Fibroblast of skin of right biceps (primary cell): Measurements from ENCODE around the gene APBB2.
A peak's percentile ranks its signal among the peaks of the same experiment; 100 is the strongest.

Experiments used
- DNase-seq: peaks from one replicate; pipeline ENCODE4 v3.0.0-alpha.2; 2013

Gene APBB2

DNA sequence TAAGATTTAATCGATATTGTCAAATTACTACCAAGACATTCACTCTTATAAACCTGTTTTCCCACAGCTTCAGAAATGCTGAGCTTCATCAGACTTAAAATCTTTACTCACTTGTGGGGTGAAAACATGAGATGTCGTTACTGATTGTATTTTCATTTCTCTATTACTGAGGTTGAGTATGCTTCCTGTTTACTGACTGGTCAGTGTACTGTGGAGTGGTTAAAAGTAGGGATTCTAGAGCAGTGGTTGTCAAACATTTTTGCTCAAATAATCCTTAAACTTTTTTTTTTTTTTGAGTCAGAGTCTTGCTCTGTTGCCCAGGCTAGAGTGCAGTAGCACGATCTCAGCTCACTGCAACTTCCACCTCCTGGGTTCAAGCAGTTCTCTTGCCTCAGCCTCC is 414.3 kb downstream of the APBB2 start:
- no peak for DNase-seq

DNA sequence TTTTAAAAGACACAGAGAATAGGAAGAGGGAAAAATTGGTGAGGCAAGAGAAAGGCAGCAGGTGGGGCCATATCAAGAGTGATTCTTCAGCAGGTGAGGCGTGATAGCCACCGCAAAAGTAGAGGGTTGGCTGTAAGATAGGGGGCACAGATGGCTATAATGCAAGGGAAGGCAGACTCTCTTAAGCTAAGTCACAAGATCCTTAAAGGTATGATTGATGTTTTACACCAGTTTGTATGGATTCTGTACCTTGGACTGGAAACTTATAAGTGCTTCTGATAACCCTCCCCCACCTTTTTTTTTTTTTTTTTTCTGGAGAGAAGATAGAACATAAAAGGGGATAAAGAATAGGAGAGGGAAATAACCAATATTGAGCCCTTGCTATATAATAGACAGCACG is 424.6 kb downstream of the APBB2 start:
- DNase-seq: no peak

DNA sequence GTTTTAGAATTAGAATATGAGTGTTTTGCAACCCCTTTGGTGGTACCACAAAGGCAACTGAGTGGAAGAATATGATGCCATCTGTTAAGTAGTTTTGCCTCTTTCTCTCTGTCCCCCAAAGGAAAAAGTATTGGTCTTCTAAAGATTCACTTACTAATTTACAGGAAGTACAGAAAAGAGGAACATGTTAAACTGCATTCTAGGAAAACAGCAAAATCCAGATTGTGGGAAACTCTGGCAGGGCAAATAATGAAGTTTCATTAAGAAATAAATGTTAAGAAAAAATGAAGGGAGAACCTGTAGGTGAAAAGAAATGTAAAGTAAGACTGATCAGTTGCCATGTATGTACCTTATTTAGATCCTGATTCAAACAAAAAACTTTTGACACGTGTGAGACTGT is 425.3 kb downstream of the APBB2 start:
- DNase-seq: no peak

DNA sequence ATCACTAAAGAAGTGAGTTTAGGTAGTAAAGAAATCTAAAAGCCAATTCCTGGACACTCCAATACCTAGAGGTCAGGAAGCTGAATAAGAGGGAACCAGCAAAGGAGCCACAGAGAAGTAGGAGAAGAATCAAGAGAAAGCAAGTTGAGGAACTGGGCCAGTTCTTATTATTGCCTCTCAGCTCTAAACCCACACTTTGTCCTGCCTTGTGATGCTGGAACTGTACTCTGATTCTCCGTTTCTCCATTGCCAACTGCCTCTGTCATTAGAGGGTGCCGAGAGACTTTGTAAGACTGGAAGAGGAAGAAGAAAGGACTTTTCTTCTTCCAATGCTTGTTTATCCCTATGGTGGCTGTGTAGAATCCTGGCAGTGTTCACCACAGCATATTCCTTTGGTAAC is 426.0 kb downstream of the APBB2 start:
- DNase-seq: no peak

DNA sequence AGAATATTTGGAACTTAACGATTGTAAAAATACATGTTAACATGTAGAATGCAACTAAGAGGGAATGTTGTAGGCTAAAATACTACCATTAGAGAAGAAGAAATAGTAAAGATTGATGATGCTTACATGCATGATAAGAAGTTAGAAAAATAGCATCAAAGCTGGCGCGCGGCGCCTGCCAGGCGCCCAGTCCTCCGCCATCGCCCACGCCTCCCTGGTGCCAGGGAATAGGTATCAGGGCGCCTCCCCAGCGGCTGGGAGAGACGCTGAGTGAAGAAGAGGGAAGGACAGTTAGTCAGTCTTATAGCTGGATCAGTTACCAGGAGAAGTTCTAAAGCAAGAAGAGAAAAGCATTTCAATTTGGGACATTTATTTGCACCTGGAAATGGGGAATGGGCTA is 428.6 kb downstream of the APBB2 start:
- DNase-seq: no peak

DNA sequence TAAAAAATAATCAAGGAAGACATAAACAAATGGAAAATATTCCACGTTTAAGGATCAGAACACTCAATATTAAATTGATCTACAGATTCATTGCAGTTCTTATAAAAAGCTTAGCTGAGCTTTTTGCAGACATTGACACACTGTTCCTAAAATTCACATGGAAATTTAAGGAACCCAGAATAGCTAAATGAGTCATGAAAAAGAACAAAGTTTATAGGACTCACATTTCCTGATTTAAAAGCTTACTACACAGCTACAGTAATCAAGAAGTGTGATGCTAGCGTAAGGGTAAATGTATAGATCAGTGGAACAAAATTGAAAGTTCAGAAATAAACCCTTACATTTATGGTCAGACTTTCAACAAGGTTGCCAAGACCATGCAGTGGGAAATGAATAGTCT is 431.5 kb downstream of the APBB2 start:
- DNase-seq: no peak

DNA sequence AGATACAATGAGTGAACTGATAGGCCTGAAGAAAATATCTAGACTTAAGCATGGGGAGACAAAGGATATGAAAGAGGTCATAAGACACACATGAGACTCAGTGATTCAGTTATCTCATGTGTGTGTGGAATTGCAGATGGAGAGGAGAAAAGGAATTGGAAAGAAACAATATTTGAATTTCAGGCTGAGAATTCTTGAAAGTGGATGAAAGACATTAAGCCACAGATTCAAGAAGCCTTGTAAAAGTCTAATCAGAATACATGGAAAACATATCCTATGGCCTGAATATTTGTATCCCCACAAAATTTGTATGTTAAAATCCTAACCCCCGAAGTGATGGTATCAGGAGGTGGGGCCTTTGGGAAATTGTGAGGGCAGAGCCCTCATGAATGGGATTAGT is 436.3 kb downstream of the APBB2 start:
- no peak for DNase-seq

DNA sequence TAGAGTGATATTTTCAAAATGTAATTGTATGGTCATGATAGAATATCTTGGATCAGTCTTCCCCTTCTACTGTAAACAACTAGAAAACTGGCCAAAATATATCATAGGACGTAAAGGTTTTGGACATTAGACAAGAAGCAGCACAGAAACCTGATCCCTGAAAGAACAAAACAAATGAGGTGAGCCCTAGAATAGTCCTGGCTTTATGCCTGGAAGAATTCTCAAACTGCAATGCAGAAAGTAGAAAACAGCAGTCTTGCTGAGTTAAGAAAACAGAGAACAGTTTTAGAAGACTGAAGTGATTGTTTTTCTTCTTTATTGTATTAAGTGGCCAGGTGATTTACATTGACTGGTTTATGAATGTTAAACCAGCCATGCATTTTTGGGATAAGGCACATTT is 445.1 kb downstream of the APBB2 start:
- peak; percentile 4 for DNase-seq

DNA sequence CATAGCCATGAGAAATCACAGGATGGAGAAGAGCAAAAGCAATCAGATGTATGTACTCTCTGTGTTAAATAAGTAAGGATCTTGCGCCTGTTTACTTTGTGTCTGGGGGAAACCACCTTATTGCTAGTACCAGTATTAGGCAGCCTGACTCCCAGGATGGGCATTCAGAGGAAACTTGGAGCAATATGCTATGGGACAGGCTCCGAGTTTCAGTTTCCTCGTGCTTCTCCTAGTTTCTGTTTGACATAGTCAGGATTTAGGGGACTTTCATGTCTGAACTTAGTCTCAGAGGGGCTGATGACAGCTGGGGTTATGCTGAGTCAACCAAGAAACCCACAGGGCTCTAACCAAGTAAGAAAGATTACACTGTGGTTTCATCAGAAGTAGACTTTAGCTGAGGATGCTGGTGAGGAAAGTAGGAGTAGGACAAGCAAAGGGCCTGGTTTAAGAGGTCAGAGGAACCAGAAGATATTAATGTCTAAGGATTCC is 451.1 kb downstream of the APBB2 start:
- peak; percentile 92 for DNase-seq
